OCI-LY1 (cell line): Measurements from ENCODE around the gene KDM7A.

ENCODE experiments used
- H2AFZ ChIP-seq: fragments of 200-600 bp; sonication (generic), shearing (Covaris generic); 2 replicates; pipeline ENCODE4 v1.6.0; 2014; ENCODE audit warnings: antibody characterized with exemption, mild to moderate bottlenecking, low read length
- H3F3A ChIP-seq: fragments of 200-600 bp; sonication (generic), shearing (Covaris generic); 2 replicates; pipeline ENCODE4 v1.6.0; 2014; ENCODE audit warnings: mild to moderate bottlenecking, antibody characterized with exemption, low read length, moderate library complexity; ENCODE audit not compliant: insufficient read depth
- H3K27ac ChIP-seq: fragments of 200-600 bp; sonication (generic); 2 replicates; pipeline ENCODE4 v1.5.1; 2014; ENCODE audit warnings: low read length, mixed run types, mild to moderate bottlenecking, low read depth; ENCODE audit not compliant: poor library complexity, severe bottlenecking
- H3K27me3 ChIP-seq: fragments of 200-600 bp; sonication (generic); 2 replicates; pipeline ENCODE4 v1.6.0; 2014; ENCODE audit warnings: antibody characterized with exemption, mild to moderate bottlenecking, low read length, moderate library complexity; ENCODE audit not compliant: insufficient read depth
- H3K36me3 ChIP-seq: fragments of 200-600 bp; sonication (generic); 2 replicates; pipeline ENCODE4 v1.6.1; 2014; ENCODE audit warnings: mild to moderate bottlenecking, antibody characterized with exemption, low read length, moderate library complexity, mixed read lengths; ENCODE audit not compliant: insufficient read depth
- H3K4me1 ChIP-seq: fragments of 200-600 bp; sonication (generic); 2 replicates; pipeline ENCODE4 v1.5.1; 2014; ENCODE audit warnings: mild to moderate bottlenecking, low read length, moderate library complexity; ENCODE audit not compliant: insufficient read depth, severe bottlenecking
- H3K4me2 ChIP-seq: fragments of 200-600 bp; sonication (generic), shearing (Covaris generic); 2 replicates; pipeline ENCODE4 v1.6.1; 2014; ENCODE audit warnings: low read length
- H3K4me3 ChIP-seq: fragments of 200-600 bp; sonication (generic); 2 replicates; pipeline ENCODE4 v1.5.1; 2014; ENCODE audit warnings: low read length, low read depth, mild to moderate bottlenecking, mixed read lengths; ENCODE audit not compliant: poor library complexity, severe bottlenecking
- H3K79me2 ChIP-seq: fragments of 200-600 bp; shearing (Covaris generic); 2 replicates; pipeline ENCODE4 v1.6.1; 2016; ENCODE audit warnings: mixed run types, low read length, mixed read lengths; ENCODE audit not compliant: insufficient read depth
- H3K9ac ChIP-seq: fragments of 200-600 bp; sonication (generic), shearing (Covaris generic); 2 replicates; pipeline ENCODE4 v1.6.1; 2014; ENCODE audit warnings: mild to moderate bottlenecking, low read length, mixed read lengths
- H3K9me2 ChIP-seq: fragments of 200-600 bp; sonication (generic), shearing (Covaris generic); 2 replicates; pipeline ENCODE4 v1.6.1; 2014; ENCODE audit warnings: low read depth, mild to moderate bottlenecking, low read length, mixed read lengths
- H3K9me3 ChIP-seq: fragments of 200-600 bp; shearing (Covaris generic); 2 replicates; pipeline ENCODE4 v1.6.1; 2014; ENCODE audit warnings: low read length, mixed read lengths
- H4K20me1 ChIP-seq: fragments of 200-600 bp; sonication (generic), shearing (Covaris generic); 2 replicates; pipeline ENCODE4 v1.6.0; 2016; ENCODE audit warnings: mild to moderate bottlenecking, low read length; ENCODE audit not compliant: insufficient read depth
- CTCF ChIP-seq: fragments of 200-600 bp; sonication (generic), shearing (Covaris generic); IDR thresholded peaks from 2 replicates; pipeline ENCODE4 v1.5.1; 2017; ENCODE audit warnings: mild to moderate bottlenecking, antibody characterized with exemption, low read length, moderate library complexity, mixed read lengths
- EZH2 ChIP-seq: fragments of 200-600 bp; sonication (generic), shearing (Covaris generic); IDR thresholded peaks from 2 replicates; pipeline ENCODE4 v1.8.0; 2017; ENCODE audit warnings: borderline replicate concordance, mixed run types, mild to moderate bottlenecking, antibody characterized with exemption, low read length, moderate library complexity, mixed read lengths

The KDM7A gene

GRCh38 chr7:140049339-140050024 lies 127.3 kb downstream of the KDM7A start:
- Histone ChIP-seq H3K9me2 (no peaks in the 10 kb centered on the region), H3K27ac (no peak overlapping the region), H3K4me3 (no peak overlapping the region), H3K36me3 (peaks cover 47% of the 10 kb centered on the region), H3K4me1 (peaks cover 5% of the 10 kb centered on the region), H4K20me1 (no peaks in the 10 kb centered on the region), H3F3A (no peaks in the 10 kb centered on the region; the same call in 1 of the 2 replicates), H3K4me2 (no peak overlapping the region), H3K79me2 (no peaks in the 10 kb centered on the region), H3K9me3 (no peaks in the 10 kb centered on the region), H3K27me3 (no peaks in the 10 kb centered on the region), H2AFZ (no peak overlapping the region), H3K9ac (no peak overlapping the region)
- TF ChIP-seq CTCF (no peak), EZH2 (no peak)

- no peaks in the 10 kb centered on the region for H4K20me1 ChIP-seq
- H3K4me3 ChIP-seq = no peak overlapping the region
- no peak overlapping the region for H3K27ac ChIP-seq
- H3K9me3 ChIP-seq = no peaks in the 10 kb centered on the region
- no peak overlapping the region for H2AFZ ChIP-seq
- H3K36me3 ChIP-seq = peaks cover 46% of the 10 kb centered on the region
- H3F3A ChIP-seq = no peaks in the 10 kb centered on the region; the same call in 1 of the 2 replicates
- H3K9me2 ChIP-seq = no peaks in the 10 kb centered on the region
- no peaks in the 10 kb centered on the region for H3K27me3 ChIP-seq
- no peaks in the 10 kb centered on the region for H3K79me2 ChIP-seq
- peaks cover under 1% of the 10 kb centered on the region for H3K4me1 ChIP-seq
- no peak overlapping the region for H3K9ac ChIP-seq
- TF ChIP-seq EZH2 (no peak), CTCF (no peak)
- H3K4me2 ChIP-seq = no peak overlapping the region
These were observed 127.8 kb downstream of the KDM7A start for GRCh38 chr7:140048989-140049338.

DNA sequence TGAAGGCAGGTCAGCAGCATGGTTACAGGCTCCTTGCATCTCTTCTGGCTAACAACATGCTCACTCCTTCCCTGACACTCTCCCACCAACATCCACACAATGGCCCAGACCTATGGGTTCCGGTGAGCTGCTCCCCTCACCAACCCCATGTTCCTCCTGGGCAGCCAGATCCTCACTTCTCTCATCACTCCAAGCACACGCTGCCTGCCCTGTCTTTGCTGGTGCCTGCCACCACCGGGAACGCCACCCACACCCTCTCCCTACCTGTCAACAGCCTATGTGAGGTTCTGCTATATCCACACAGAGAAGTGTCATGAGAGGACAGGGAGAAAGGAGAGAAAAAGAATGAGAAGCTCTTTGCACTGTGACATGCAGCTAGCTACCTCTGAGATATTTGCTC lies 128.6 kb downstream of the KDM7A start:
- Histone ChIP-seq H3F3A (no peaks in the 10 kb centered on the region; the same call in 1 of the 2 replicates), H3K4me2 (no peak overlapping the region), H4K20me1 (no peaks in the 10 kb centered on the region), H3K9ac (no peak overlapping the region), H2AFZ (no peak overlapping the region), H3K79me2 (no peaks in the 10 kb centered on the region), H3K27me3 (no peaks in the 10 kb centered on the region), H3K9me2 (no peaks in the 10 kb centered on the region), H3K9me3 (no peaks in the 10 kb centered on the region), H3K4me1 (no peaks in the 10 kb centered on the region), H3K36me3 (peaks cover 38% of the 10 kb centered on the region), H3K4me3 (no peak overlapping the region), H3K27ac (no peak overlapping the region)
- TF ChIP-seq EZH2 (no peak), CTCF (no peak)
